ENCODE results near the gene TRIM46.

TRIM46 gene

DNA sequence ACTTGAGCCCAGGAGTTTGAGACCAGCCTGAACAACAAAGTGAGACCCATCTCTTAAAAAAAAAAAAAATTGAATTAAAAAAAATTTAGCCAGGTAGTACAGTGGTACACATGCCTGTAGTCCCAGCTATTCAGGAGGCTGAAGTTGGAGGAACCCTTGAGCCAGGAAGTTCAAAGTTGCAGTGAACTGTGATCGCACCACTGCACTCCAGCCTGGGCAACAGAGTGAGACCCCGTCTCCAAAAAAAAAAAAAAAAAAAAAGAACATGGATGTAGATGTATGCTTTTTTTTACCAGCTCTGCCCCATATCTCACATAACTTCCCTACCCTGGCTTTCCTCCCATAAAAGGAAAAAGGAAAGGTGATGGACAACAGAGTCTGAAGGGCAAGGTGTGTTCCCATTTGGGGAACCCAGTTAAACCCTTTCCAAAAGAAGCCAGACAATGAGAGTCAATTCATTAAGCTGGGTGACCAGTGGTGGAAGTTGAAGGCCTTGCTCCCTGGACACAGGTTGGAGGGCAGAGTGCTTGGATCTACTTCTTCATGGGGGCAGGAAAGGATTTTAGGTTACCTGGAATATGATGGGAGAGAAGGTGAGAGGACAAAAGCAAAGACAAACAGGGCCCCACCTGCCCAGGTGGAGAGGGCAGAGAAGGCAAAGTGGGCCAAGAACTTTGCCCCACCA, 3.4 kb upstream of the TRIM46 start:
- H3K4me3 ChIP-seq (ENCODE audit: low read depth, low read length), result no peak overlapping the region
- TF ChIP-seq, protein P1, sequence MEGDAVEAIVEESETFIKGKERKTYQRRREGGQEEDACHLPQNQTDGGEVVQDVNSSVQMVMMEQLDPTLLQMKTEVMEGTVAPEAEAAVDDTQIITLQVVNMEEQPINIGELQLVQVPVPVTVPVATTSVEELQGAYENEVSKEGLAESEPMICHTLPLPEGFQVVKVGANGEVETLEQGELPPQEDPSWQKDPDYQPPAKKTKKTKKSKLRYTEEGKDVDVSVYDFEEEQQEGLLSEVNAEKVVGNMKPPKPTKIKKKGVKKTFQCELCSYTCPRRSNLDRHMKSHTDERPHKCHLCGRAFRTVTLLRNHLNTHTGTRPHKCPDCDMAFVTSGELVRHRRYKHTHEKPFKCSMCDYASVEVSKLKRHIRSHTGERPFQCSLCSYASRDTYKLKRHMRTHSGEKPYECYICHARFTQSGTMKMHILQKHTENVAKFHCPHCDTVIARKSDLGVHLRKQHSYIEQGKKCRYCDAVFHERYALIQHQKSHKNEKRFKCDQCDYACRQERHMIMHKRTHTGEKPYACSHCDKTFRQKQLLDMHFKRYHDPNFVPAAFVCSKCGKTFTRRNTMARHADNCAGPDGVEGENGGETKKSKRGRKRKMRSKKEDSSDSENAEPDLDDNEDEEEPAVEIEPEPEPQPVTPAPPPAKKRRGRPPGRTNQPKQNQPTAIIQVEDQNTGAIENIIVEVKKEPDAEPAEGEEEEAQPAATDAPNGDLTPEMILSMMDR (IDR thresholded peaks at IDR 0.05; ENCODE audit: low read depth, low read length, missing control alignments), result no peak

DNA sequence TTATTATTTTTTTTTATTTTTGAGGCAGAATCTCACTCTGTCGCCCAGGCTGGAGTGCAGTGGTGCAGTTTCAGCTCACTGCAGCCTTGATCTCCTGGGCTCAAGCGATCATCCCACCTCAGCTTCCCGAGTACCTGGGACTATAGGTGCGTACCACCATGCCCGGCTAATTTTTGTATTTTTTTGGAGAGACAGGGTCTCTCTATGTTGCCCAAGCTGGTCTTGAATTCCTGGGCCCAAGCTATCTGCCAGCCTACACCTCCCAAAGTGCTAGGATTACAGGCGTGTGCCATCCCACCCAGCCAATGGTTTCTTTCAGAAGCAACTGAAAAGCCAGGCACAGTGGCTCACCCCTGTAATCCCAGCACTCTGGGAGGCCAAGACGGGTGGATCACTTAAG, 2.8 kb upstream of the TRIM46 start:
- H3K4me3 ChIP-seq (ENCODE audit: low read depth, low read length), result no peak overlapping the region
- DNase-seq (ENCODE audit: low read depth), result no peak
- TF ChIP-seq, protein P1 (IDR thresholded peaks at IDR 0.05; ENCODE audit: low read depth, low read length, missing control alignments), result no peak

More for the DNA sequence above, 3.4 kb upstream of the TRIM46 start:
- DNase-seq (ENCODE audit: low read depth), result no peak

GRCh38 chr1:155171836-155172731, 1.6 kb upstream of the TRIM46 start:
- TF ChIP-seq, protein P1 (IDR thresholded peaks at IDR 0.05; ENCODE audit: low read depth, low read length, missing control alignments), result no peak

GRCh38 chr1:155172732-155173477, 744 bp upstream of the TRIM46 start, which contains the start of gene KRTCAP2:
KRTCAP2 (minus strand) TSS chr1:155173304; CDS start chr1:155173224, 80 bp downstream.
- TF ChIP-seq, protein P1 (IDR thresholded peaks at IDR 0.05; ENCODE audit: low read depth, low read length, missing control alignments), result peak; percentile 96
- DNase-seq (ENCODE audit: low read depth), result peak; percentile 92
- peak within 1 kb of the TSS; percentile 97 for H3K4me3 ChIP-seq (ENCODE audit: low read depth, low read length)

More at GRCh38 chr1:155171836-155172731, 1.6 kb upstream of the TRIM46 start:
- no peak for DNase-seq (ENCODE audit: low read depth)
- H3K4me3 ChIP-seq (ENCODE audit: low read depth, low read length), result peak overlapping the region; percentile 97

- TF ChIP-seq, protein P1 (IDR thresholded peaks at IDR 0.05; ENCODE audit: low read depth, low read length, missing control alignments), result no peak
- H3K4me3 ChIP-seq (ENCODE audit: low read depth, low read length), result peak overlapping the region; percentile 39
- no peak for DNase-seq (ENCODE audit: low read depth)
These were observed 953 bp downstream of the TRIM46 start for GRCh38 chr1:155174324-155175280.
